ENCODE data around the gene NEURL1B. TPM values are rescaled to one million over a fixed set of nuclear protein-coding genes. Genes with fewer than 3 reads are reported as not detected.
A peak's percentile ranks its signal among the peaks of the same experiment; 100 is the strongest.

NEURL1B gene
- polyA plus RNA-seq, 2 of the 4 experiments (the other 2 are of a cell fraction), result 0.89 to 2.1 TPM

DNA sequence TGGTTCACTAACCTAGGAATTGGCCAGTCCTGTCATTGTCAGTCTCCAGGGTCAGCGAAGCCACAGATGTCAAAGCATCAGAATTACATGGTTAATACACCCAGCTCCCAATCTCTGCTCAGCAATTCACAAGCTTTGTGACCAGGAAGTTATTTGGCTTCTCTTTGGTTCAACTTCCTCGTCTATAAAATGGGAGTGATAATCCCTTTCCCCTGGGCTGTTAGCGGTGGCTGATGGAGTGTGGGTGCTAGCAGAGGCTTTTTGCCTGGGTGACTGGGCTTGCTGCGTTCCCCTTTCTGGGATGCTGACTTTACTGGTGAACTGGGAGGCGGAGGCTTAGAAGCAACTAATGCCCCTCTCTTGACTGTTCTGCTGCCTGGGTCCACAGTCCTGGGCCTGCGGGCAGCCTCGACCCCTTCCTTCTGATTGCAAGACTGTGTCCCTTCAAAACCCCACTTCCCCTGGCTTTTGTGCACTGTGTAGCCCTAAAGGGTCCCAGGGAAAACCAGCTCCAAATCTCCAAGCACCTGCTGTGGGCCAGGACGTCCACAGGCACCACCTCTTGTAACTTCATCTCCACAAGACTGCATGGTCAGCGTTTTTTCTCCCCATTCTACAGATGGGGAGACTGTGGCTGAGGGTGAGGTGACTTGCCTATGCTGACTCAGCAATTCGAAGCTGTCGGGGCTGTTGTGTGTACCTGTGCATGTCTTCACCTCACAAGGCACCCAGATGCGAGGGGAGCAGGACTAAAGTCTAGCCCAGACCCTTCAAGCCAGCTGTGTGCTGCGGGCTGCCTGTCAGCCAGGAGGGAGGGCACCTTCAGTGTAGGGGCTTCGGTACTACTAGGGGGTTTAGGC is 45.2 kb upstream of the NEURL1B start:
- ChIA-PET POLR2A (no interaction called here), CTCF (interaction anchor here (0.6 to 1.4 kb wide), 2 partner anchors 101 to 787 kb away, joined by 3 read pairs; no protein-coding TSS in a partner anchor)
- Histone ChIP-seq H3K9me3 (no peaks in the 10 kb centered on the region), H3K4me1 (no peaks in the 10 kb centered on the region), H3K4me2 (no peak overlapping the region), H3K27ac (no peak overlapping the region), H3K4me3 (no peak overlapping the region)
- WGBS (ENCODE audit: missing lambda C conversion rate), result 71% methylated on average over 14 of the region's 14 CpGs
- FAIRE-seq (no peak), ATAC-seq (no peak; a peak in 1 of 6 replicates), DNase-seq (ENCODE audit: low read depth in 1 of 2, low spot score in 1 of 2) (no peak)
- TF ChIP-seq, protein P1, sequence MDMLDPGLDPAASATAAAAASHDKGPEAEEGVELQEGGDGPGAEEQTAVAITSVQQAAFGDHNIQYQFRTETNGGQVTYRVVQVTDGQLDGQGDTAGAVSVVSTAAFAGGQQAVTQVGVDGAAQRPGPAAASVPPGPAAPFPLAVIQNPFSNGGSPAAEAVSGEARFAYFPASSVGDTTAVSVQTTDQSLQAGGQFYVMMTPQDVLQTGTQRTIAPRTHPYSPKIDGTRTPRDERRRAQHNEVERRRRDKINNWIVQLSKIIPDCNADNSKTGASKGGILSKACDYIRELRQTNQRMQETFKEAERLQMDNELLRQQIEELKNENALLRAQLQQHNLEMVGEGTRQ (IDR thresholded peaks at IDR 0.05), result no peak
- TF ChIP-seq TFCP2L1 (CRISPR knock-in tag; IDR thresholded peaks at IDR 0.05) (no peak), MAFK (IDR thresholded peaks at IDR 0.05; ENCODE audit: partially characterized antibody) (peak; percentile 99)

DNA sequence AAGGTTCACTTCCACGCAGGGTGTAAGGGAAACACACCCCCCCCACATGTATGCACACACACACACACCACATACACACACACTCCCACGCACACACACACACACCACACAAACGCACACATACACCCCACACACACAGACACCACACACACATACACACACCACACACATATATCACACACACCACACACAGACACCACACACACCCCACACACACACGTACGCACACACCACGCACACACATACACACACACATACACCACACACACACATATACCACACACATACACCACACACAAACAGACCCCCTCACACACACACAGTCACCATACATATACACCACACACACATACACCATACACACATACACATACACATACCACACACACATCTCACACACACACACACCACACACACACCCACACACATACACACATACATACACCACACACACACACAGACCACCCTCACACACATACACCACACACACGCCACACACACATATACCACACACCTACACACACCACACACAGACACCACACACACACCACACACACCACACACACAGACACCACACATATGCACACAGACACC is 44.3 kb upstream of the NEURL1B start:
- DNase-seq (ENCODE audit: low read depth in 1 of 2, low spot score in 1 of 2) (peak in 1 of 2 experiments; percentile 7), ATAC-seq (no peak), FAIRE-seq (no peak)
- no peaks in the 10 kb centered on the region for H3K9me3 ChIP-seq
- H3K4me1 ChIP-seq, result no peaks in the 10 kb centered on the region
- POLR2A ChIA-PET, result no interaction called here
- TF ChIP-seq NPAS2 (CRISPR knock-in tag; IDR thresholded peaks at IDR 0.05; ENCODE audit: borderline replicate concordance) (no peak), TFCP2L1 (CRISPR knock-in tag; IDR thresholded peaks at IDR 0.05) (no peak), EHF (CRISPR knock-in tag; IDR thresholded peaks at IDR 0.05) (no peak), POLR2AphosphoS2 (conservative IDR thresholded peaks at IDR 0.05; ENCODE audit: low read length) (no peak), MAZ (IDR thresholded peaks at IDR 0.05; ENCODE audit: borderline replicate concordance, low read depth, low read length) (no peak), EP300 (IDR thresholded peaks at IDR 0.05) (no peak), ZC3H11A (IDR thresholded peaks at IDR 0.05) (no peak), SMC3 (IDR thresholded peaks at IDR 0.05) (no peak), MYC (IDR thresholded peaks at IDR 0.05; ENCODE audit: borderline replicate concordance, low read length) (no peak), CEBPB (IDR thresholded peaks at IDR 0.05) (no peak), RNF2 (IDR thresholded peaks at IDR 0.05; ENCODE audit: borderline replicate concordance, low read depth) (no peak), RCOR1 (IDR thresholded peaks at IDR 0.05; ENCODE audit: low read depth, low read length) (no peak), CBX8 (IDR thresholded peaks at IDR 0.05) (no peak)
- TF ChIP-seq, protein P2, sequence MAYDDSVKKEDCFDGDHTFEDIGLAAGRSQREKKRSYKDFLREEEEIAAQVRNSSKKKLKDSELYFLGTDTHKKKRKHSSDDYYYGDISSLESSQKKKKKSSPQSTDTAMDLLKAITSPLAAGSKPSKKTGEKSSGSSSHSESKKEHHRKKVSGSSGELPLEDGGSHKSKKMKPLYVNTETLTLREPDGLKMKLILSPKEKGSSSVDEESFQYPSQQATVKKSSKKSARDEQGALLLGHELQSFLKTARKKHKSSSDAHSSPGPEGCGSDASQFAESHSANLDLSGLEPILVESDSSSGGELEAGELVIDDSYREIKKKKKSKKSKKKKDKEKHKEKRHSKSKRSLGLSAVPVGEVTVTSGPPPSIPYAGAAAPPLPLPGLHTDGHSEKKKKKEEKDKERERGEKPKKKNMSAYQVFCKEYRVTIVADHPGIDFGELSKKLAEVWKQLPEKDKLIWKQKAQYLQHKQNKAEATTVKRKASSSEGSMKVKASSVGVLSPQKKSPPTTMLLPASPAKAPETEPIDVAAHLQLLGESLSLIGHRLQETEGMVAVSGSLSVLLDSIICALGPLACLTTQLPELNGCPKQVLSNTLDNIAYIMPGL (CRISPR knock-in tag; IDR thresholded peaks at IDR 0.05; ENCODE audit: borderline replicate concordance), result no peak
- TF ChIP-seq, protein P3, sequence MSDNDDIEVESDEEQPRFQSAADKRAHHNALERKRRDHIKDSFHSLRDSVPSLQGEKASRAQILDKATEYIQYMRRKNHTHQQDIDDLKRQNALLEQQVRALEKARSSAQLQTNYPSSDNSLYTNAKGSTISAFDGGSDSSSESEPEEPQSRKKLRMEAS (IDR thresholded peaks at IDR 0.05), result no peak
- TF ChIP-seq, protein P4, sequence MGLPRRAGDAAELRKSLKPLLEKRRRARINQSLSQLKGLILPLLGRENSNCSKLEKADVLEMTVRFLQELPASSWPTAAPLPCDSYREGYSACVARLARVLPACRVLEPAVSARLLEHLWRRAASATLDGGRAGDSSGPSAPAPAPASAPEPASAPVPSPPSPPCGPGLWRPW (IDR thresholded peaks at IDR 0.05), result no peak
- TF ChIP-seq, protein P5, sequence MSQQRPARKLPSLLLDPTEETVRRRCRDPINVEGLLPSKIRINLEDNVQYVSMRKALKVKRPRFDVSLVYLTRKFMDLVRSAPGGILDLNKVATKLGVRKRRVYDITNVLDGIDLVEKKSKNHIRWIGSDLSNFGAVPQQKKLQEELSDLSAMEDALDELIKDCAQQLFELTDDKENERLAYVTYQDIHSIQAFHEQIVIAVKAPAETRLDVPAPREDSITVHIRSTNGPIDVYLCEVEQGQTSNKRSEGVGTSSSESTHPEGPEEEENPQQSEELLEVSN (IDR thresholded peaks at IDR 0.05; ENCODE audit: borderline replicate concordance, low read depth), result no peak
- H3K4me3 ChIP-seq, result no peak overlapping the region
- no peak overlapping the region for H3K27ac ChIP-seq
- CTCF ChIA-PET, result interaction anchor here (1.9 kb wide), 1 partner anchor 117 kb away, joined by 4 read pairs; no protein-coding TSS in a partner anchor
- H3K4me2 ChIP-seq, result no peak overlapping the region
- 84% methylated on average over 7 of the region's 7 CpGs for WGBS (ENCODE audit: missing lambda C conversion rate)

Data from A549 (cell line).